Vagina (tissue), 2 donors: ENCODE data around the gene LRRC4C. TPM values are rescaled to one million over a fixed set of nuclear protein-coding genes. Genes with fewer than 3 reads are reported as not detected.

ENCODE experiments used
- DNase-seq, 2 donors: peaks; one replicate each; pipeline ENCODE4 v3.0.0-alpha.2; 2017; ENCODE audit errors: extremely low spot score in 2 of 2
- H3K27ac ChIP-seq: fragments of 200-600 bp; sonication (generic); one replicate; pipeline ENCODE4 v1.5.1; 2019
- H3K27me3 ChIP-seq: fragments of 200-600 bp; sonication (generic); one replicate; pipeline ENCODE4 v1.5.1; 2019
- H3K36me3 ChIP-seq, 2 donors: fragments of 200-600 bp; sonication (generic); one replicate each; pipeline ENCODE4 v1.5.1; 2017 to 2019
- H3K4me1 ChIP-seq: fragments of 200-600 bp; sonication (generic); one replicate; pipeline ENCODE4 v1.5.1; 2019
- H3K4me3 ChIP-seq, 2 donors: fragments of 200-600 bp; sonication (generic); 1 replicate in 1 of 2; 2 replicates in 1 of 2; pipeline ENCODE4 v1.5.1; 2016 to 2019
- H3K9me3 ChIP-seq: fragments of 200-600 bp; sonication (generic); one replicate; pipeline ENCODE4 v1.5.1; 2019
- POLR2A ChIP-seq, 2 donors: fragments of 450-650 bp; IDR thresholded peaks; one replicate each; pipeline ENCODE4 v1.6.1; 2017; ENCODE audit warnings: antibody characterized with exemption in 2 of 2, mild to moderate bottlenecking in 2 of 2, moderate library complexity in 2 of 2
- POLR2AphosphoS5 ChIP-seq, 2 donors: sonication (generic); formaldehyde crosslinking; IDR thresholded peaks; one replicate each; pipeline ENCODE4 v1.9.0; 2017; ENCODE audit warnings: antibody characterized with exemption in 2 of 2, mild to moderate bottlenecking in 2 of 2, low read depth in 1 of 2; ENCODE audit not compliant: insufficient read depth in 1 of 2
- intact Hi-C: fragments of 100-400 bp; cut with DNase I; formaldehyde crosslinking; loops from one replicate; pipeline ENCODE4 v1.15.1; 2023
- total RNA-seq: library from RNA; depleted of rRNA; stranded (reverse); fragments of >200 nt; gene quantifications from one replicate; pipeline ENCODE4 v1.2.3, GENCODE V29; 2016
- TF ChIP-seq, protein P1 (sequence below), 3 experiments: fragments of 450-650 bp in 2 of 3; fragments of 200-600 bp in 1 of 3; sonication (generic) in 1 of 3; IDR thresholded peaks; one replicate each; pipeline ENCODE4 v1.5.1; 2017 to 2019; ENCODE audit warnings: antibody characterized with exemption in 3 of 3, mild to moderate bottlenecking in 2 of 3, moderate library complexity in 2 of 3

Gene LRRC4C
- total RNA-seq, 1 donor from 2014 or later, result 5.6 TPM

DNA sequence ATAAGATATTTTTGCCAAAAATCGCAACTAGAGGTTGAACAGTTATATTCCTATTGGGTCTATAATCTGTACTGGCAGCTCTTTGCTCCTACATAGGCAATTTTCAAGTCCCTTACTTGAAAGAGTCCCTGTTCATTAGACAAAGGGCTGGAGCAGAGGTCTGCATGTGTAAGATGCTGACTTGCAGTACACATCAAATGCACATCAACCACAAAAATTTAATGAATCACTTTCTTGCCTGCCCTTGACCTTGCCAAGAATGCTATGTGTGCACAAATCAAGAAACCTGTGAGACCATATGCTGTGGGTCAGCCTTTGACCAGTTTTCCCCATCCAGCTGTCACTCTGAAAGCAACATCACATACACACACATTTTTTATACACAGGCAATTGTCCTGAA lies 661.5 kb downstream of the LRRC4C start:
- no peak overlapping the region for H3K4me3 ChIP-seq
- no peaks in the 10 kb centered on the region for H3K27me3 ChIP-seq
- H3K27ac ChIP-seq, result no peak overlapping the region
- no peaks in the 10 kb centered on the region for H3K9me3 ChIP-seq
- no peak for TF ChIP-seq POLR2A (IDR thresholded peaks at IDR 0.05)
- TF ChIP-seq POLR2AphosphoS5 (IDR thresholded peaks at IDR 0.05; ENCODE audit: insufficient read depth in 1 of 2, low read depth in 1 of 2), result no peak
- TF ChIP-seq, protein P1, sequence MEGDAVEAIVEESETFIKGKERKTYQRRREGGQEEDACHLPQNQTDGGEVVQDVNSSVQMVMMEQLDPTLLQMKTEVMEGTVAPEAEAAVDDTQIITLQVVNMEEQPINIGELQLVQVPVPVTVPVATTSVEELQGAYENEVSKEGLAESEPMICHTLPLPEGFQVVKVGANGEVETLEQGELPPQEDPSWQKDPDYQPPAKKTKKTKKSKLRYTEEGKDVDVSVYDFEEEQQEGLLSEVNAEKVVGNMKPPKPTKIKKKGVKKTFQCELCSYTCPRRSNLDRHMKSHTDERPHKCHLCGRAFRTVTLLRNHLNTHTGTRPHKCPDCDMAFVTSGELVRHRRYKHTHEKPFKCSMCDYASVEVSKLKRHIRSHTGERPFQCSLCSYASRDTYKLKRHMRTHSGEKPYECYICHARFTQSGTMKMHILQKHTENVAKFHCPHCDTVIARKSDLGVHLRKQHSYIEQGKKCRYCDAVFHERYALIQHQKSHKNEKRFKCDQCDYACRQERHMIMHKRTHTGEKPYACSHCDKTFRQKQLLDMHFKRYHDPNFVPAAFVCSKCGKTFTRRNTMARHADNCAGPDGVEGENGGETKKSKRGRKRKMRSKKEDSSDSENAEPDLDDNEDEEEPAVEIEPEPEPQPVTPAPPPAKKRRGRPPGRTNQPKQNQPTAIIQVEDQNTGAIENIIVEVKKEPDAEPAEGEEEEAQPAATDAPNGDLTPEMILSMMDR (IDR thresholded peaks at IDR 0.05), result no peak
- no peaks in the 10 kb centered on the region for H3K4me1 ChIP-seq
- no peaks in the 10 kb centered on the region for H3K36me3 ChIP-seq
- no peak for DNase-seq
- intact Hi-C loops, result no loop called here

DNA sequence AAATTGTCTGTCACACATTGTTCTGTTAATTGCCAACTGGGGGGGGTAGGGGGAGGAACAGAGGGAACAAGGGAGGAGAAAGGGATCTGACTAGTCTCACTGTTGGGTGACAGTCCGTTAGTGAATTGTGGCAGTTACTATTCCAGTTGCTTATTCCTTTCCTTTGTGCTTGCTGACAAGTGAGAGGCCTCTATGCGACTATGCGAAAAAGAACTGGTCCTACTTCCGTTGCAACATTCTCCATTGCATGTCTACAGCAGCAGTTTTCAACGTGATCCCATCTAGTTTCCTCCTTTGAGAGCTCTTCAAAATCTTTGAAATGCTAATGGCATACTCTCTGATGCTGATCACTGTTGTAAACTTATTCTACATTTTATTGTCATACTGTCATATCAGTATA lies 672.2 kb downstream of the LRRC4C start:
- Histone ChIP-seq H3K9me3 (no peaks in the 10 kb centered on the region), H3K4me1 (no peaks in the 10 kb centered on the region), H3K27ac (no peak overlapping the region), H3K4me3 (no peak overlapping the region), H3K27me3 (no peaks in the 10 kb centered on the region), H3K36me3 (no peaks in the 10 kb centered on the region)
- intact Hi-C loops, result no loop called here
- TF ChIP-seq POLR2A (IDR thresholded peaks at IDR 0.05), result no peak
- no peak for TF ChIP-seq POLR2AphosphoS5 (IDR thresholded peaks at IDR 0.05; ENCODE audit: insufficient read depth in 1 of 2, low read depth in 1 of 2)
- TF ChIP-seq, protein P1 (IDR thresholded peaks at IDR 0.05), result no peak
- DNase-seq, result no peak

DNA sequence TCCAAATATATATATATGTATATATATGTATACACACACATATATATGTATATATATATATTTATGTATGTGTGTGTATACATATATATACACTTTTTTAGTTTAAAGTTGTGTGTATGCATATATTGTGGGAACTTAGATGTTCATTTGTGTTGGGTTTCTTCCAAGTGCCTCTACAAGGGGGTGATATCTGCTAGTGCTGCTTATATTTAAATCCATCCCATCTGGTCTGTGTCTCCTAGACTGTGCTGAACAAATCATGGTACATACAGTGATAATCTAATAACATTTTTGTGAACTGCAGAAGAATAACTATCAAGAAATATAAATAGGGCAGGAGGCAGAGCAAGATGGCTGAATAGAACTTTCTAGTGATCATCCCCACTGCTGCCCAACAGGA lies 696.4 kb downstream of the LRRC4C start:
- Histone ChIP-seq H3K27ac (no peak overlapping the region), H3K4me1 (no peaks in the 10 kb centered on the region), H3K9me3 (no peaks in the 10 kb centered on the region), H3K4me3 (no peak overlapping the region), H3K36me3 (no peaks in the 10 kb centered on the region), H3K27me3 (no peaks in the 10 kb centered on the region)
- intact Hi-C loops, result no loop called here
- DNase-seq, result no peak
- TF ChIP-seq POLR2A (IDR thresholded peaks at IDR 0.05), result no peak
- TF ChIP-seq, protein P1 (IDR thresholded peaks at IDR 0.05), result no peak
- TF ChIP-seq POLR2AphosphoS5 (IDR thresholded peaks at IDR 0.05; ENCODE audit: insufficient read depth in 1 of 2, low read depth in 1 of 2), result no peak

DNA sequence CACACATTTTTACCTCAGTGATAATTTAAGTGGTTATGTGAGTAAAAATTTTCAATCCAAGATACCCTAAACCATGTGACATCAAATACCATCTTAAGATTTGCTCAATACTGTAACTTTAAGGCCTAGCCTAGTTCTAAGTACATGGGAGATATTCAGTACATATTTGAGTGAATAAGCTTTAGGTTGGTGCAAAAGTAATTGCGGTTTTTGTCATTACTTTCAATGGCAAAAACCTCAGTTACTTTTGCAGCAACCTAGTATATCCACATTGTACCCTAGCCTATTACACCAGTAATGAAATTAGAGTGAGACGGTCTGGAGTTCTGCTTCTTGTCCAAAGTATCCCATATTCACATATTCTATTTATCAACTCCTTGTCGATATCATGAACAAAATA lies 700.1 kb downstream of the LRRC4C start:
- DNase-seq, result no peak
- no peak overlapping the region for H3K27ac ChIP-seq
- H3K4me3 ChIP-seq, result no peak overlapping the region

DNA sequence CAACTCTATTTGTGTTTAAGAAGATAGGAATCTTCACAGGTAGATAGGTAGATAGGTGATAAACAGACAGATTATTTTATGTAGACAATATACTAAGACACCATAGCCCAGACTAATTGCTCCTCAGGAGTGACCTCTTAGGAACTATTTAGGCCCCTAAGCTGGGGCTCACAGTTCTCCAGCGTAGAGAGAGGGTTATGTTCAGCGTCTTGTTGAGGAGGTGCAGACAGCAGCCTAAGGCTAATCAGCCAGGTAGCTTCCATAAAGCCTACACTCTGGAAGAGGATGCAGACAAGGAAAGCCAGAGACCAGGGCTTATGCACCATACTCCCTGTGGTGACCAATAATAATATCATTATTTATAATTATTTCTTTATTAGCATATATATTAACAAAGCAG lies 705.2 kb downstream of the LRRC4C start:
- intact Hi-C loops, result no loop called here

More for the DNA sequence above, 700.1 kb downstream of the LRRC4C start:
- Histone ChIP-seq H3K9me3 (no peaks in the 10 kb centered on the region), H3K27me3 (no peaks in the 10 kb centered on the region), H3K4me1 (no peaks in the 10 kb centered on the region), H3K36me3 (no peaks in the 10 kb centered on the region)
- intact Hi-C loops, result no loop called here
- TF ChIP-seq POLR2A (IDR thresholded peaks at IDR 0.05) (no peak), POLR2AphosphoS5 (IDR thresholded peaks at IDR 0.05; ENCODE audit: insufficient read depth in 1 of 2, low read depth in 1 of 2) (no peak)
- TF ChIP-seq, protein P1 (IDR thresholded peaks at IDR 0.05), result no peak

DNA sequence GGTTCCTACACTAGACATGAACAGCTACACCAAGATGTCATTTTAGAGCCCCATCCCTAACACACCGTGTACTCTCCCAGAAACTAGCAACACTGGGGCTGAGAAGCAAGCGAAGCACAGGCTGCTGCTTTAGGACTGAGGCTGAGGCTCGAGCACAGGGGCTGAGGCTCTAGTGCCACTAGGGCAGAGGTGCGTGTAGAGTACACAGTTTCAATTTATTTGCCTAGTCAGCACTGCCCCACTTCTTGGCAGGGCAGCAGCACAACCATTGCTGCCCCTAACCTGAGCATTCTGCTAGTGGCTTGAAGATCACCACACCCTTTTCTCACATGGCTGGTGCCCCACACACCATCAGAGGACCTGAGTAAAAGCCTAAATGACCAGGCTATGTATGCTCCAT lies 713.2 kb downstream of the LRRC4C start:
- Histone ChIP-seq H3K9me3 (no peaks in the 10 kb centered on the region), H3K36me3 (no peaks in the 10 kb centered on the region), H3K4me1 (no peaks in the 10 kb centered on the region), H3K27ac (no peak overlapping the region), H3K4me3 (no peak overlapping the region), H3K27me3 (no peaks in the 10 kb centered on the region)
- no peak for DNase-seq
- TF ChIP-seq POLR2A (IDR thresholded peaks at IDR 0.05), result no peak
- TF ChIP-seq POLR2AphosphoS5 (IDR thresholded peaks at IDR 0.05; ENCODE audit: insufficient read depth in 1 of 2, low read depth in 1 of 2), result no peak
- TF ChIP-seq, protein P1 (IDR thresholded peaks at IDR 0.05), result no peak
- intact Hi-C loops, result no loop called here

More for the DNA sequence above, 705.2 kb downstream of the LRRC4C start:
- H3K27ac ChIP-seq, result no peak overlapping the region
- H3K9me3 ChIP-seq, result no peaks in the 10 kb centered on the region
- no peaks in the 10 kb centered on the region for H3K4me1 ChIP-seq
- no peaks in the 10 kb centered on the region for H3K36me3 ChIP-seq
- TF ChIP-seq POLR2A (IDR thresholded peaks at IDR 0.05), result no peak
- H3K4me3 ChIP-seq, result no peak overlapping the region
- no peak for DNase-seq
- no peaks in the 10 kb centered on the region for H3K27me3 ChIP-seq
